SH-SY5Y (cell line): ENCODE results near the gene DERL2.

ENCODE experiments used
- GATA2 ChIP-seq: IDR thresholded peaks from 2 replicates; pipeline ENCODE4 v1.6.1; 2011; ENCODE audit warnings: mild to moderate bottlenecking, low read depth, low read length
- GATA3 ChIP-seq: IDR thresholded peaks from 2 replicates; pipeline ENCODE4 v1.6.1; 2011; ENCODE audit warnings: low read depth, mild to moderate bottlenecking, low read length, moderate library complexity

DNA sequence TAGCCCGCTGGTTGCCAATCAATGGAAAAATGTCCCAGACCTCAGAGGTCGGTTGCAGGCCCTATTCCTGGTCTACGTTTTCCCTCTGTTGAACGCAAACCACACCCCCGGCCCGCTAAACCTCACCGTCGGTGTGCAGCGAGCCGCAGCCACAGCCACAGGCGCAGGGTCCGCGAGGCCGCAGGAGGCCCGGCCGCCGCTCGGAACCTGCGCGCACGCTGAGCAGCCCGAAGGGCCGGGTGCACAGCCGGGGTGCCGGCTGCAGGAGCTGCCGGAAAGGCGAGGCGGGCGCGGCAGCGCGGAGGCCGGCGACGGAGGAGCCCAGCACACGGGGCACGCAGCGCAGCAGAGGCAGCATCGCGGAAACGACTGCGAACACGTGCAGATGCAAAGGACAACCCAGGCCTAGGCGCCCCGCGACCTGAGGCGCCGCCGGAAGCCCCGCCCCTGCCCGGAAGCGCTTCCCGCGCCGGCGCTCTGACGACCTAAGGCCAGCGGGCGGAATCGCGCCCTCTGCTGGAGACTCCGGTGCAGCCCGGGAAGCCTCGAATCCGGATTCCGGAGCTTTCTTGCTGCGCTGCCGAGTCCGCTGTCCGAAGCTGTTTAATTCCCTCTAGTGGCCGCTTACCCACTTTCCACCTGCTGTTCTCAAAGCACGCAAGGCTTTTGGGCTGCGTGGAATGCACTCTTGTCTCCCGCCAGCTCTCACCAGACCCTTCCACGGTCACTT is 47.1 kb downstream of the DERL2 start, which contains the start of gene C1QBP:
- TF ChIP-seq GATA2 (no peak), GATA3 (no peak)
